GM21825 (cell line): ENCODE data around the gene GPT2.

ENCODE experiments used
- ATAC-seq: cut with Tn5 transposase; IDR thresholded peaks from one replicate; pipeline ENCODE4 v1.9.1; 2021; ENCODE audit warnings: mild to moderate bottlenecking, moderate library complexity; ENCODE audit not compliant: unreplicated experiment

GPT2 gene

DNA sequence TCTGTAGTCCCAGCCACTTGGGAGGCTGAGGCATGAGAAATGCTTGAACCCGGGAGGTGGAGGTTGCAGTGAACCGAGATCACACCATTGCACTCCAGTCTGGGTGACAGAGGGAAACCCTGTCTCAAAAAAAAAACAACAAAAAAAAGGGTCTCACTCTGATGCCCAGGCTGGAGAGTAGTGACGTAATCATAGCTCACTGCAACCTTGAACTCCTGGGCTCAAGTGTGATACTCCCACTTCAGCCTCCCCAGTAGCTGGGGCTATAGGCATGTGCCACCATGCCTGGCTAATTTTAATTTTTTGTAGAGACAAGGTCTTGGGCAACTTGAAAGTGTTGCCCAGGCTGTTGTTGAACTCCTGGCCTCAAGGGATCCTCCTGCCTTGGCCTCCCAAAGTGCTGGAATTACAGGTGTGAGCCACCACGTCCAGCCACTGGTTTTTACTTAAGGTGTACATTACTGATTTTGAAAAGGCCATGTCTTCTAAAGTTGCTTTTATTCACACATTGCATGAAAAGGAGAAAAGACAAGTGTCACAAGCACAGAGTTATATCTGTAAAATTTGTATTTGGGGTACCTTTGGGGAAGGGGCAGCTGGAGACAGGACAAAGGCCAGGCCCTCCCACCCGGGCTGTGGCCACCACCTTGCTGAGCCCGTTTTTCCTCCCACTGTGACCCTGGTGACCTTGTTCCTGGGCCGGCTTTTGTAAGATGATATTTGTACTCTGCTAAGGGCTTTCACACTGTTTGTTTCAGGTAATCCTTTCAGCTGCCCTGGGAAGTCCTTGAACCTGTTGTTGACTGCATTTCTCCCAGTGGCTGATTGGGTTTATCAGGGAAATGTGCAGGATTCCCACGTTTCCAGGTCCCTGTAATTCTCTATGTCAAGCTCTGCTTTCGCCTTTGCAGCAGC is 11.5 kb downstream of the GPT2 start:
- no peak for ATAC-seq

GRCh38 chr16:46896314-46896968 is 12.3 kb downstream of the GPT2 start:
- no peak for ATAC-seq

- ATAC-seq = no peak
These were observed 13.3 kb downstream of the GPT2 start for GRCh38 chr16:46897471-46897870.

GRCh38 chr16:46898006-46898405 is 13.8 kb downstream of the GPT2 start:
- no peak for ATAC-seq

- no peak for ATAC-seq
These were observed 15.4 kb downstream of the GPT2 start for GRCh38 chr16:46899443-46900143.

DNA sequence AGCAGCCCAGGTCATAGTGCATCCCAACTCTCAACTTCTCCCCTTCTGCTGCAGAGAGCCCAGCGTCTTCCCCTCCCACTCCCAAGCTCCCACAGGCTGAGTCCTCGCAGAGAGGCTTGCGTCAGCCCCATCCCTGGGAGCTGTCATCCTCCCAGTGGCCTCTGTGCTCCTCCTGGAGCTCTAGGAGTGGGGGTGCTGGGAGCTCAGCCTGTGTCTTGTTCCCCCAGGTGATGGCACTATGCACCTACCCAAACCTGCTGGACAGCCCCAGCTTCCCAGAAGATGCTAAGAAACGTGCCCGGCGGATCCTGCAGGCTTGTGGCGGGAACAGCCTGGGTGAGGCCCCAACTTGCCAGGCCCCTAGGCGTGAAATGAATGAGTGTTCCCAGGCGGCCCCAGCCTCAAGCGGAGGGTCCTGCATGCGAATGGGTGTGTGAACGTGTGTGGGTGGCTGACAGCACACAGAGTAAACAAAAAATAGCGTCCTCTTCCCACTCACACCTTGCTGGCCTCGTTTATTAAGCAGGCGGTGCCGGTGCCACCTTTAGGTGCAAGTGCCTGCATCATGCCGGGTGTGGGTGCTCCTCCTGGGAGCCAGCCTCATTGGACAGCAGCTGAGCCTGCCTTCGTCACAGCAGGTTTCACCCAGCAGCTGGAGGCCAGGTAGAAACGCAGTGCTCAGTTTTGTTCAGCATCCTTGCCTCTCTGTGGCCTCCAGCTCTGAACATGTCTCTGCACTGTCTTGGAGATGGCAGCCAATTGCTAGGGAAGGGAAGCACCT is 16.5 kb downstream of the GPT2 start:
- no peak for ATAC-seq

- no peak for ATAC-seq
These were observed 17.5 kb downstream of the GPT2 start for GRCh38 chr16:46901709-46902108.

DNA sequence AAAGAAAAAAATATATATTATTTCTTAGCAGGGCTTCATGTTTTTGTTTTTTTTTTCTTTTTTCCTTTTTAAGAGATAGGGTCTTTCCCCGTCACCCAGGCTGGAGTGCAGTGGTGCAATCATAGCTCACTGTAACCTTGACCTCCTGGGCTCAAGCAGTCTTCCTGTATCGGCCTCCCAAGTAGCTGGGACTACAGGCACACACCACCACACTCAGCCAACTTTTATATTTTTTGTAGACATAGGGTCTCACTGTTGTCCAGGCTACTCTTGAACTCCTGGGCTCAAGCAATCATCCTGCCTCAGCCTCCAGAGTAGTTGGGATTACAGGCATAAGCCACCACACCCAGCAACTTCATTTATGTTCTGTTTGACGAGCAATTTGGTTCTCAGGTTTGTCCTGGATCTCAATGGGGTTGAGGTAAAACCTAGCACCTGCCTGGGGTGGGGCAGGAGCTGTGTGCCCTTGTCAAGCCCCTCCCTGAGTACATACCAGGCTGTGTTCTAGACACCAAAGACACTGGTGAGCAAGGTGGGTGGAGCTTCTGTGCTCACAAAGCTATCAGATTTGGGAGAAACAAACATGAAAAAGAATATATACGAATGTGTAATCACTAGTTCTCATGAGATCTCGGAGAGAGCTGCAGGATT is 19.2 kb downstream of the GPT2 start:
- ATAC-seq = no peak

- ATAC-seq = no peak
These were observed 20.3 kb downstream of the GPT2 start for GRCh38 chr16:46904471-46904870.

DNA sequence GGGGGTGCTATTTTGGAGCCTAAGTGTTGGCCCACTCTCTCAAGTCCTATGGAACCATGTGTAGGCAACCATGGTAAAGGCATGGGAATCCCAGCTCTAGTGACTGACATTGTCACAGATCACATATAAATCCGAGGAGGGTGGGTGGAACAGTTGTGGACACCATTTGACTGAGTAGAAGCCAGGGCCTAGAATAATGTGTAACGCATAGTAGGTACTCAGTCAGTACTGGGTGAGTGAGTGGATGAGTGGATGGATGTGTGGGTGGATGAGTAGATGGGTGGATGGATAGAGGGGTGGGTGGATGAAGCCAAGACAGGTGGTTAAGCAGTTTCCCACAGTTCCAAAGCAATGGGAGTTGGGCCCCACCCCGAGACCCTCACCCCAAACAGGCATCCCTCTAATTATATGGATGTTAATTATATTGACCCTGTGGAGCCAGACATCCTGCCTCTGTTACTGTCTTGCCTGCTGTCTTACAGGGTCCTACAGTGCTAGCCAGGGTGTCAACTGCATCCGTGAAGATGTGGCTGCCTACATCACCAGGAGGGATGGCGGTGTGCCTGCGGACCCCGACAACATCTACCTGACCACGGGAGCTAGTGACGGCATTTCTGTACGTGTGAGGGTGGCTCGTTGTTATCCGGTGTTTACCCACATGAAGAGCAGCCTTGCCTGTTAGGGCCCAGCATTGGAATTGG is 22.3 kb downstream of the GPT2 start:
- ATAC-seq = no peak

GRCh38 chr16:46907061-46907774 is 23.1 kb downstream of the GPT2 start:
- ATAC-seq = no peak

DNA sequence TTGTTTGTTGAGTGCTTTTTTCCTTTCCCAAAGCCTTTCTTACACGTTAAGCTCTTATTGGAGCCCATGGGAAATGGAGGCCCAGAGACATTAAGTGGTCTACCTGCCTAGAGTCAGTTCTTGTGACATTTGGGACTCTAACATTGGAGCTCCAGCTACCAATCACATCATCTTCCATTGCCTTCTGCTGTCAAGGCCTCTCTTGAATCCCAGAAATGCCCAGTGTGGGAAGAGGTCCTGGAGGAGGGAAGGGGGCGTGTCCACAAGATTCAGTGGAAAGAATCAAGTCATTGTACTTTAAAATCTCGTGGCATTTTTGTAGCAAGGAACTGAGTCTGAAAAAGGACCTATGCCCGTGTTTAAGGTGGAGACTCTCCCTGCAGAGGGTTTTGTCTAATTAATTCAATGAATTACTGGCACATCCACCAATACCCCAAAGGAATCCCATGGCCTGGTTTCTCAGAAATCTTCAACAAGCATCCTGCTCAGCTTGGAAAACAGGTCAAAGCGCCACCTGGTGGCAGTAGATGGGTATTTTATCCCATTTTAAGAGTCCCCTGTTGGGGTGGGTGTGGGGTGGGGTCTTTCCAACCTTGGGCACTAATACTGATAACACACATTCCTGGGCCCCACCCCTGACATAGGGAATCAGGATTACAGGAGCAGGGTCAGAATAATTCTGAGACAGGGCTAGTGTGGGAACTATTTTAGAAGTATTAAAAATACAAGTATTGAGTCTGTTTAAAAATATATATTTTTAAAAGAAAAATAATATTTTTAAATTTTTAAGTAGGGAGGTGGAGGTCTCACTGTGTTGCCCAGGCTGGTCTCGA is 24.6 kb downstream of the GPT2 start:
- no peak for ATAC-seq

GRCh38 chr16:46911038-46911437 is 26.9 kb downstream of the GPT2 start:
- peak; percentile 48 for ATAC-seq

DNA sequence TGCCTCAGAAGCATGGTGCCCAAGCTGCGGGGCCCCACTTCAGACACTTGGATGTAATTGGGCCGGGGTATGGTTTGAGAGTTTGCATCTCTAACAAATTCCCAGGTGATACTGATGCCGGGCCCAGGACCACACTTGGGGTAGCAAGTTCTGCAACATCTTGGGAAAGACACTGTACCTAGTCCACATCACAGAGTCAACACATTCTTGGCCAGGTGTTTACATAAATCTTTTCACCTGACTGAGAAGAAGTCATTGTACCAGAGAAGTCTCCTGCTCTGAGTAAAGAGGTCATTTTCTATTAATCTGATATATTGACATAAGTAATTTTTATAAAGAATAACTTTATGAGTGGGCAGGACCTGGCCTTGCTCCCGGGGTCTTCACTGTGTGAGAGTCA is 27.5 kb downstream of the GPT2 start:
- ATAC-seq = no peak

DNA sequence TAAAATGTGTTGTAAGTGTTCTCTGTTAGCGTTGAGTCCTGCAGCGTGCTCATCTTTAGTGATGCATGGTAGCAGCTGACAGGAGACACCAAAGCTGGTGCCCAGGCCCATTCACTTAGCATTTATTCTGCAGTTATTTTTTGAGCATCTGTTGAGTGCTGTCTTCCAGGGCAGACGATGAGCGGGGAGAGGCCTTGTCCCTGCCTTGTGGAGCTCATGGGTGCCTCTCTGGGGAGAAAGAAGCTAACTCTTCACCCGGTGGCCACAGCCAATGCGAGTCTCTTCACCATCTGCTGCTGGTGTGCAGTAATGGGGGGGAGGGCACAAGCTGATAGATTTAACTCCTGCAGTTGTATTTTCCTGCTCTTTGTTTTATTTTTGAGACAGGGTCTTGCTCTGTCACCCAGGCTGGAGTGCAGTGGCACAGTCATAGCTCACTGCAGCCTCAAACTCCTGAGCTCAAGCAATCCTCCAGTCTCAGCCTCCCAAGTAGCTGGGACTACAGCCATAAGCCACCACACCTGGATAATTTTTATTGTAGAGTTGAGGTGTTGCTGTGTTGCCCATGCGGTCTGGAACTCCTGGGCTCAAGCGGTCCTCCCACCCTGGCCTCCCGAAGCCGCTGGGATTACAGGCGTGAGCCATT is 30.5 kb downstream of the GPT2 start:
- no peak for ATAC-seq

- ATAC-seq = no peak
These were observed 31.4 kb downstream of the GPT2 start for GRCh38 chr16:46915483-46916025.

GRCh38 chr16:46916980-46917379 is 32.8 kb downstream of the GPT2 start:
- no peak for ATAC-seq

GRCh38 chr16:46918400-46918799 is 34.2 kb downstream of the GPT2 start:
- ATAC-seq = no peak
